DMS79 treated with DMSO at 0.1 percent for 48 hours (cell line): ENCODE results near the gene SPDYC.

ENCODE experiments used
- DNase-seq: peaks from one replicate; lab custom pipeline; 2025; lab: John Stamatoyannopoulos, UW

Gene SPDYC, protein sequence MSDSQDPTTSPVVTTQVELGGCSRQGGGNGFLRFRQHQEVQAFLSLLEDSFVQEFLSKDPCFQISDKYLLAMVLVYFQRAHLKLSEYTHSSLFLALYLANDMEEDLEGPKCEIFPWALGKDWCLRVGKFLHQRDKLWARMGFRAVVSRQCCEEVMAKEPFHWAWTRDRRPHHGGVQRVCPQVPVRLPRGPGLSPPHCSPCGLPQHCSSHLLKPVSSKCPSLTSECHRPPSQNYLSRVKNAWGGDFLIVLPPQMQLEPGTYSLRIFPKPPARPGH

DNA sequence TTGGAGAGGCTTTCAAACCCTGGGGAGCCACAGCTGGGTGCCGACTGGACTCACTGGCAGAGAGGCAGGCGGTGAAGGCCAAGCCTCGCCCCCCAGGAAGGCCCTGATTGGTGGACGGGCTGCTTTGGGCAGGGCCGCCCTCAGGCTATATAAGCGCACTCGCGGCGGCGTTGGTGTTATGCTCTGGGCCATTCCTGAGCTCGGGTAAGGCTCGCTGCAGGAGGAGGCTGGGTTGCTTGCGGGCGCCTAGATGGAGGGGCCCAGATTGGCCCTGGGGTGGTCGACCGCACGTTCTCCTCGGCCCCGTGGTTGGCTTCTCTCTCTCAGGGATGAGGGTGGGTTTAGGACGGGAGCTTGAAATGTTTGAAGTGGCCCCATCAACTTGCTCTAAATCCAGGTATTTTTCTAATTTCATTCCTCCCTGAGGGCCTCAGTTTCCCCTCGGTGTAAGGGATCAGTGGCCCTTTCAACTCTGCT lies at the start of gene SPDYC:
Gene SPDYC, plus strand, starts transcription at position 176 of the 477 bp plus-strand sequence. CDS start 1,125 bp downstream, outside the sequence.
- no peak for DNase-seq

- no peak for DNase-seq
Observed at GRCh38 chr11:65120831-65121230, 49.2 kb upstream of the SPDYC start.

DNA sequence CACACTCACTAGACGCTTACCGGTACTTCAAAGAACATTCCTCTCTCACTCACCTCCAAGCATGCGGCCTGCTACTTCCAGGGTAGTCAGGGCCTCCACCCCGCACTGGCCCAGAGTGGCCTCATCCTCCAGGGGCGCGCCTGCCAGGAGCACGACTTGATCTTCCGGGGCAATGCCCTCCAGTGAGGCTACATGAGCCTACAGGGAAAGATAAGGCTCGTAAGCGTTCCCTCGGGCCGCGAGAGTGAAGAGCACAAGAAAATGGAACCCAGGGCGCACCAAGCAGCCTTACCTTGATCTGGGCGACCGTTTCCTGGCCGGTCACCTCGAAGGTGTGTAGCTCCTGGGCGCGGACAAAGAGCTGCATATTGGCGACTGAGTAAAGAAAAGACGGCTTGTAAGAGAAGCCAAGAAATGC lies 48.6 kb upstream of the SPDYC start:
- no peak for DNase-seq

GRCh38 chr11:65121865-65122696 lies 48.0 kb upstream of the SPDYC start, which contains the start of the genes FAU and MRPL49:
FAU (minus strand) TSS chr11:65122134; CDS start chr11:65121813, 321 bp downstream.
MRPL49 (plus strand) TSS chr11:65122321; CDS start chr11:65122347, 26 bp downstream.
- DNase-seq: peak; percentile 98

- DNase-seq: no peak
Observed at GRCh38 chr11:65124480-65125196, 45.4 kb upstream of the SPDYC start.

- DNase-seq: no peak
Observed at GRCh38 chr11:65125197-65126056, 44.6 kb upstream of the SPDYC start.

DNA sequence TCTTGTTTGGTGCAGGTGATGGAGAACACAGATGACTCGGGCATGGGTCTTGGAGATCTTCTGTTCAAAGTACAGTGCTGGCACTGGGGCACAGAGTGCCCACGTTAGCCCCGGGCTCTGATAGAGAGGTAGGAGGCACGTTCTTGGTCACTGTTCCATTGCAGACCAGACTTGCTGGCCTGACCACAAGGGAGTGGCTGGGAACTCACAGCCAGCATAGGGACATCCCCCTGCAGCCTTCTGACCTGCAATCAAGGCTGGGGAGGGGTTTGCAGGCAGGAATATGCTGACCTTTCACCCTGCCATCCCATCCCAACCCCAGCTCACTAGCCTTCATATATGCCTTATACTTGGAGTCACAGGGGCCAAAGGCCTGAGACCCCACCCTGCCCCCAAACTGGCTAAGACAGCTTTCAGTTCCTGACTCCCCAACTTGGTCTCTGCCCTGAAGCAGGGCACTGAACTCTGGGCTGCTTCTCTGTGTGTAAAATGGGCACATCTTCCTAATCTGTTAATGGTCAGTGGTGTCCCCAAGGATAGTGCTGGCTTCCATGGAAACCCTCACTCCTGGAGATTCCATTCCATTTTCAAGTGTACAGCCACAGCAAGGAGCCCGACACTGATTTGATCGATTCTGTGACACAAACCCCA lies 43.3 kb upstream of the SPDYC start:
- DNase-seq: no peak

DNA sequence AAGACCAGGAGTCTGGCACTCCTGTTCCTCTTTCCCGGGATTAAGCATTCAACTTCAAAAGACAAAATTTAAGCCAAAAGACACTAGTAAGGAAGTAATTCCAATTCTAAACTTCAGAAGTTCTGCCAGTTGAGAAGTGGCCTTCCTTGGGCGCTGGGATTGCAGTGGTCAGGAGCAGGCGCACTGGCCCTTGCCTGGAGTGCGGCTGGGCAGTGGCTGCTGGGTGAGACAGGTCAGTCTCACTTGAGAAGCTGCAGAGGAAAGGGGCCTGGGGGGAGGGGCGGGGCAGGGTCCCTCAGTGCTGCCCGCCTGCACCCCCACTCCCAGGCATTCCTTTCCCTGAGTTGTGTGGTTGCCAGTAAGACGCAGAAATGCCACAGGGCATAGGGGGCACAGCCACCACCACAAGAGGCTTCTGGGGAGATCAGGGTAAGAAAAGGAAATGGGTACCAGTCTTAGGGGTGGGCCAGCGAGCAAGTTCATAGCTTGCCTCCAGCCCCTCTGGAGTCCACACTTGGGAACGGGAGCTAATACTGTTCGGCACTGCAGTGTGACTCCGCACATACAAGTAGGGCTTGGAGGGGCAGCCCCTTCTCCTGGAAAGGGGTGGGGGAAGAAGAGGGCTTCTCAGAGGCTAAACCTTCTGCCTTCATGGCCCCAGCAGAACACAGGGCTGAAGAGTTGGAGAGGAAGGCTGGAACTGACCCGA lies 42.4 kb upstream of the SPDYC start:
- no peak for DNase-seq

GRCh38 chr11:65128182-65129145 lies 41.6 kb upstream of the SPDYC start:
- no peak for DNase-seq

DNA sequence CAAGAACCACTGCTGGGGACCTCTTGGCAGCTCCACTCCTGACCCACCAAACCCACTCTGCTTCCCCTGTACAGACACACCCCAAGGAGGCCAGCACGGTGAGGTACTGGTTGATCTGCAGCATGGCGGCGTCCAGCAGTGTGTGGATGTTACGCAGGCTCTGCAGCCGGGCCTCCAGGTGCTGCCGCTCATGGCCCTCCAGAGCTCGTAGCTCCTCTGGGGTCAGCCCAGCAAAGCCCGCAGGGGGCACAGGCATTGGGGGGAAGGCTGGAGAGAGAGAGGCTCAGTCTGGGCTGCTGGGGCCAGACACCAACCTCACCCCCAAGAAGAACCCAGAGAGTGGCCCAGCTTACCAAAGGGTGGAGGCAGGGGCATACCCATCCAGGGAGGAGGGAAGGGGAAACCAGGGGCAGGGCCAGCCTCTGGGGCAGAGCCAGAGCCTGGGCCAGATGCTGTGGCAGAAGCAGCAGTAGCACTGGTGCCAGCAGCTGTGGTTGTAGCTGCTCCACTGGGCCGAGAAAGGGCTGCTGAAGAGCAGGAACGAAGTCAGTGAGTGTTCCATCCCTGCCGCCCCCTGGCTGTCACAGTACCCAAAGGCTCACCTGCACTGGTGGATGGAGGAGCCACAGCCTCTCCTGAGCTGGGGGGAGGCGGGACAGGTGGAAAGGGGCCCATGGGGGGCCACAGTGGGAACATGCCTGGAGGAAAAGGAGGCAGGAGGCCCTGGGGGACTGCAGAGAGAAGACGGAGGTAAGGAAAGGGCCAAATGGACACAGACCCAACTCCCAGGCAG lies 40.2 kb upstream of the SPDYC start:
- no peak for DNase-seq

GRCh38 chr11:65130631-65131416 lies 39.2 kb upstream of the SPDYC start:
- DNase-seq: no peak

- DNase-seq: no peak
Observed at GRCh38 chr11:65131417-65131776, 38.6 kb upstream of the SPDYC start.

GRCh38 chr11:65131895-65132237 lies 38.2 kb upstream of the SPDYC start:
- no peak for DNase-seq

DNA sequence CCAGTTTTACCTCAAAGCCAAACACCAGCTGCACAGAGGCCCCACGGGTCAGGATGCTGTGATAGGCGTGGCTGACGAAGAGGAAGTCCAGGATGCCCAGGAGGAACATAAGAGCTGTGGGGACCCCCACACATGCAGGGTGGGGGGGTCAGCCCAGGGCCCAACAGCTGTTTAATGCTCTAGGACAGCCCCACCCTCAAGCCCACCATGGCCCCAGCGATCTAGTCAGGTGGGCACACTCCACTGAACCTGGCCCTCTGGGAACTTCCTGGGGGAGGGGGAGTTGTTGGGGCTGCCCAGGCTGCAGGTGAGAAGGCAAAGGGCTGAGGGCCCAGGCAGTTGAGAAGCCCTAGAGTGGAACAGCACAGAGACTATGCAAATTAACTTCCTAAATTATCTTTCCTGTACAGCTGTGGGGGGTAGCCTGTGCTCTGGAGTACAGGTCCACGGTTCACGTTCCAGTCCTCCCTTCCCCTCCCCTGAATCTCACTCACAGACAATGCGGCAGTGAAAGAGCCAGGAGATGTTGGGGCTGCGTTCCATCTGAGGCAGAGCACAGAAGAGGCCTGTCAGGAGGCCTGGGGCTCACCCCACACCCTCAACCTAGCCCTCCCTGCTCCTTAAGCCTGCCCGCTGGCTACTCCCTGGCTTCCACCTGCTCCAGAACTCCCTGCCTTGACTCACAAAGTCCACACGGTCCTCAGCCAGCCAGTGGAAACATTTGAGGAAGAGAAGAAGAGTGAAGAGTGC lies 37.6 kb upstream of the SPDYC start:
- DNase-seq: no peak

- DNase-seq: no peak
Observed at GRCh38 chr11:65132988-65133700, 36.9 kb upstream of the SPDYC start.

DNA sequence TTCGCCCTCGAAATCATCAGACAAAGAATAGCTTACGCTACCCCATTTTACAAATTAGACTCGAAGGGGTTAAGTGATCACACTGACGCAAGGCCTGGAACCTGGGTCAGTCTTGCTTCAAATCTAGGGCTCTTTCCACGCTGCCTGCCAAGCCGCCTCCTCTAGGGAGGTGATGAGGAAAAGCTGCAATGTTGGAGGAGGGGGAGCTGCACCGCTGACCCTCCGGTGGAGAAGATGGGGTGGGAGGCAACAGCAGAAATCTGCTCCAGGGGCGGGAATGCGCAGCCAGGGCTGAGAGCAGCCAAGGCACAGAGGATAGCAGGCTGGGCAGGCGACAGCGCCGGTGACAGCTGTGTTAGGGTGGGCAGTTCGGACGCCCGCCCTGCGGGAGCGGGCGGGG lies 36.3 kb upstream of the SPDYC start:
- no peak for DNase-seq
